Measurements from ENCODE around the gene BAX.
A peak's percentile ranks its signal among the peaks of the same experiment; 100 is the strongest.

Gene BAX

DNA sequence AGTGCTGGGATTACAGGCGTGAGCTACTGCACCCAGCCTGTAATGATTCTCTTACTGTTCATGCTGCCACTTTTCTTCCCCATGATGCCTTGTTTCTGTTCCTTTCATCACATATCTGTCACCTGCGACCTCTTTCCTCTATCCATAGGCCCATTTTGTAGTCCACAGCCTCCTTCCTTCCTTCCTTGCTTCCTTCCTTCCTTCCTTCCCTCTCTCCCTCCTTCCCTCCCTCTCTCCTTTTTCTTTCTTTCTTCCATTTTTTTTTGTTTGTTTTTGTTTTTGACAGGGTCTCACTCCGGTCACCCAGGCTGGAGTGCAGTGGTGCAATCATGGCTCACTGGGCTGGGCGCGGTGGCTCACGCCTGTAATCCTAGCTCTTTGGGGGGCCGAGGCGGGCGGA lies 34.2 kb downstream of the BAX start:
- DNase-seq: no peak

DNA sequence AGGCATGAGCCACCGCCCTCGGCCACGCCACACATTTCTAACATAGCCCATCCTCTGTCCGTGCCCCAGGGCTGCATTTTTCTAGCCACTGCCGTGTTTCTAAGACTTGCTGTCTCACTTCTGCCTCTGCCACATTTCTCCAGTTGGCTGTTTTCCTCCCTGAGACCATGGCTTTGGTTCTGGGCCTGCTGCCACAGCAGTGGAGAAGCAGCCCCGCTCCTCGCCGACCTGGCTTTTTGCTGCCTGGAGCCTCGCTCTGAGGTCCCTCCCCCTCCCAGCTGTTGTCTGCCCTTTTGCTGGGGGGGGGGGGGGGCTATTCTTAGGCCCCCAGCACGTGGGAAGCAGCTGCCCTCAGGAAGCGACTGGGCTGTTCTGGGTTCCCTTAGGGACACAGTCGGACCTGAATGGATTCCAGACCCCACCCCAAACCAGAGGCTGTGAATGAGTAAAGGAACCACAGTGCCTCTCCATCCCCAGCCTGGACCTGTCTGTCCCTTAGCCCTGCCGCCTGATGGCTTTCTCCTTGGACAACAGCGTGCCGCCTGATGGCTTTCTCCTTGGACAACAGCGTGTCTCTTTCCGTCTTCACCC lies 35.1 kb downstream of the BAX start:
- no peak for DNase-seq

DNA sequence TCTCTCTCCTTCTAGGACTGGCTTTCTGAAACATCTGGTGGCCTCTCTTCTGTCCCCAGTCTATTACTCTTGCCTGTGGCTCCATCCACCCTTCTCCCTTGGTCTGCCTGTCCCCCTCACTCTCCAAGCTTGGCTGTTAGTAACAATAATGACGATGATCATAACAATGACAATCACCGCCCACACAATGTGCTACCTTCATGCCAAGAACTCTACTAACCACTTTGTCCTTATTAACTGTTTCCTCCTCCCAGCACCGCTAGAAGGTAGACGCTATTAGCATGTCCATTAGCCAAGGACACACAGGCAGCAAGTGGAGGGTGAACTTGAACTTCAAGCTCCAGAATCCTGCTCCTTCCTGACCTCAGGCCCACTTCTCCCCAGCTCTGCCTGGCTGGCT lies 35.7 kb downstream of the BAX start:
- no peak for DNase-seq

- no peak for DNase-seq
Measured at GRCh38 chr19:48991011-48991609, 36.4 kb downstream of the BAX start.

GRCh38 chr19:48991873-48992580 lies 37.4 kb downstream of the BAX start:
- DNase-seq: no peak

- no peak for DNase-seq
Measured at GRCh38 chr19:48992581-48993174, 38.0 kb downstream of the BAX start.

DNA sequence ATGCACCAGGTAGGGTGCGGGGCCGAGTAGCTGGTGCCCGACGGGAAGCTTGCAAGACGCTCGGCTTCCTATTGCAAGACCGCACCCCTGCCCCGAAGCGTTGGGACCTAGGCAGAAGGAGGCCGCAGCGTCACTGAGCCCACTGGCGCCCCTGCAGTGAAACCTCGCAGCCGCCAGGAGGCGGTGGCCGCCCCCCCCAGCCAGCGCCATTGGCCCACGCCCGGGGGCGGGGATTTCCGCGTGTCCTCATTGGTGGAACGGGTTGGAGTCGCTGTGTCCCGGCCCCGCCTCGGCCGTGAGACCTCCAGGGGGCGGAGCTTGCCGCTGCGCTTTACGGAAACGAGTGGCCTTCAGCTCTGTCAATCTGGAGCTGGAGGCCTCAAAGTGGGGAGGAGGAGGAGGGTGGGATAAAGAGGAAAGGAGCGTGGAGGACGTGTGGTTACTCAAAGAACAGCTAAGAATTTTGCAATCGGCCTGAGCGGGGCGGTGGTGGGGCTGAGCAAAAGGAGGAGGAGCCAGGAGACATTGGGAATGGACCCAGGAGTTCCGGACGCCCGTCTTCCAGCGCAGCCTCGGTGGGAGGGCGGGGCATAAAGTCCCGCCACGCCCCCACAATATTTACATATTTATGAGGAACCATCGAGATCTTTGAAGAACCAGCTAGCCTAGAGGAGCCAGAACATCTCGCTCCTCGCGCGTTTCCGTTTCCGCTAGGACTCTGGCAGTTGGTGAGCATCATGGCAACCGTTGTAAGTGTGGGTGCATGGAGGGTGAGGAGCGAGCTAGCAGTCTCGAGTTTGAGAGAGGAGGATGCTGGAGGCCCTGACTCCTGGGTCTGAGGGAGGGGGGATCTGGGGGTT lies 38.7 kb downstream of the BAX start, which contains the start of the genes GYS1 and RUVBL2:
Gene GYS1, minus strand, starts transcription at position 135 of the 860 bp plus-strand sequence. CDS start 197 bp downstream, outside the sequence.
Gene RUVBL2, plus strand, starts transcription at position 713 of the 860 bp plus-strand sequence. Its CDS starts 25 bp downstream, at position 738.
- peak; percentile 99 for DNase-seq

- DNase-seq: no peak
Measured at GRCh38 chr19:48994035-48994386, 39.3 kb downstream of the BAX start.

DNA sequence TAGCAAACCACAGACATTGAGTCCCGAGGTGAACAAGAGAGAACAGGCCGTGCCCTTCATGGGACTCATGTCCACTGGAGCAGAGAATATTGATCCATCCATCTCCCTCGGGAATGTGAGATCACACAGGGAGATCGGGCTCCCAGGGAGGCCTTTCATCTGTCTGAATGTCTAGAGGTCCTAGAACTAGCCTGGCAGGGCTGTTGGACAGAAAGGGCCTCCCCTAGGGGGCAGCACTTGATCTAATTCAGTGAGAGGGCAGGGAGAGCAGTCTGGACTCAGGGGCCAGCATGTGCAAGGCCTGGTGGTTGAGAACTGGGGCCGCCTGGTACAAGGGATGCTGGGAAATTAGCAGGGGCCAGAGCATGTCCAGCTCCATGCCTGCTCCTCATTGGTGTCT lies 43.3 kb downstream of the BAX start:
- DNase-seq: peak; percentile 46

DNA sequence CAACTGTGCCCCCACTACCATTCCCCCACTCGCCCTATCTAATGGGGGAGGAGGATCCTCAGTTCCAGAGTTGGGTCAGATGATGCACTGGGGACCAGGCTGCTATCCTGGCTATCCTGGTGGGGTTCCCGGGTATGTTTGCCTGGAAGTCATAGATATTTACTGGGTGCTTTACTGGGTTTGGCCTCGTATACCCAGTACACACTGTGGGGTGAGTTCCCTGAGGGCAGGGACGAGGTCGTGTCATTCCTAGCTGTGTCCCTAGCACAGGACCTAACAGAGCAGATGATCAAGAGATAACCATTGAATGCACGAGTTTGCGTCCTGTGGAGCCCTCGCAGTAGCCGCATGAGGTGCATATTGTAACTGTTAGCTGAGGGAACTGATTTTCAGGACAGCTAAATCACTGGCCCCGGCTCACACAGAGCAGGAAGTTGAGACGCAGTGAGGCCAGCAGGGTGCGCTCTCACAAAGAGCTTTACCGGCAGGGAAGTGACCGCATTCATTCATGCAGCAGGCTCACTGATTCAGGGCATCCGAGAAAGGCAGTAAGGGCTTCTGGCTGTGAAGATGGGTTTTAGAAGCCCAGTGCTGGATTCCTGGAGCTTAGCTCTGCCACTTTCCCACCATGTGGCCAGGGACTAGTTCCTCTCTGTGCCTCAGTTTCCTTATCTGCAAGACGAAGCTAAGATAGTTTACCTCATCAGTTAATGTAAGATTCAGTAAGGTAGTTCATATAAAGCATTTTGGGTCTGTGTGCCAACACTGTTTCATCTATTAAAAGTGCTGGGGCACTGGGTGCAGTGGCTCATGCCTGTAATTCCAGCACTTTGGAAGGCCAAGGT lies 45.0 kb downstream of the BAX start:
- peak; percentile 69 for DNase-seq

DNA sequence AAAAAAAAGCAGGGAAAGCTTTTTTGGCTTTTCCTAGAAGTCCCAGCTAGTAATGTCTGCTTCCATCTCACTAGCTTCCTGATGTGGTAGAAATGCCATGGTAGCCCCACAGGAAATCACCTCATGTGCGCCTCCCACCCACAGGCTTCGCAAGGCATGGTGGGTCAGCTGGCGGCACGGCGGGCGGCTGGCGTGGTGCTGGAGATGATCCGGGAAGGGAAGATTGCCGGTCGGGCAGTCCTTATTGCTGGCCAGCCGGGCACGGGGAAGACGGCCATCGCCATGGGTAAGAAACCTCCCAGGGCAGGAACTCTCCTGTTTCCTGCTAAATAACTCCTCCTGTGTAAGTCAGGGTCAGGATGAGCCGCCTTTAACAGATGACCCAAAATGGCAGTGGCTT lies 49.5 kb downstream of the BAX start:
- no peak for DNase-seq

GRCh38 chr19:49004964-49005614 lies 50.4 kb downstream of the BAX start:
- DNase-seq: no peak

DNA sequence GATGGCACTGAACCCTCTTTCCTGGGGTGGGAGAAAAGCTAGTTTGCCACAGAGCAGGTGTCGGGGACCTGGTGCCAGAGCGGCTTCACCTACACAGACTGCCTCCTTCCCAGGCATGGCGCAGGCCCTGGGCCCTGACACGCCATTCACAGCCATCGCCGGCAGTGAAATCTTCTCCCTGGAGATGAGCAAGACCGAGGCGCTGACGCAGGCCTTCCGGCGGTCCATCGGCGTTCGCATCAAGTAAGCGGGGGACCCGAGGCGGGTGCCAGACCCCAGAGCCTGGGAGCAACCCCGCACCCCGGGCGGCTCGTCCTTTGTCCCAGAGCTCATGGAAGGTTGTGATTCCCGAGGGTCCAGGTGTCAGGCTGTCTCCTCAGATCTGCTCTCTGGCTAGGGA lies 52.2 kb downstream of the BAX start:
- no peak for DNase-seq

GRCh38 chr19:49009828-49010227 lies 55.2 kb downstream of the BAX start:
- DNase-seq: no peak

- DNase-seq: no peak
Measured at GRCh38 chr19:49010453-49010852, 55.8 kb downstream of the BAX start.

DNA sequence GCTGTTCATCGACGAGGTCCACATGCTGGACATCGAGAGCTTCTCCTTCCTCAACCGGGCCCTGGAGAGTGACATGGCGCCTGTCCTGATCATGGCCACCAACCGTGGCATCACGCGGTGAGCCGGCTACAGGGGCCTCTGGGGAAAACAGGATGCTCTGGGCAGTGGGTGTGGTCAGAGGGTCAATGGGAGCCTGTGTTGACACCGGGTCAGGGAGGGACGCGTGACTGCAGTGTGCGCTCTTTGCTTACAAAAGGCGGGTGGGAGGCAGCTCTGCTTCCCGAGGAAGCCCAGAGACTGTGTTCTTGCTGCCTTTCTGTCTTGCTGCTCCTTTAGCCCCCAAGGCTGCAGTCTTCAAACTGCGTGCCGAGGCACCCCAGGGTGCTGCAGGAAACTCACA lies 56.5 kb downstream of the BAX start:
- DNase-seq: no peak
